Smooth muscle cell of the brain vasculature (primary cell): ENCODE results near the gene RAD51B.

Source experiments
- DNase-seq: peaks from one replicate; pipeline ENCODE4 v3.0.0-alpha.2; 2012; ENCODE audit warnings: low read depth, low spot score

The RAD51B gene

DNA sequence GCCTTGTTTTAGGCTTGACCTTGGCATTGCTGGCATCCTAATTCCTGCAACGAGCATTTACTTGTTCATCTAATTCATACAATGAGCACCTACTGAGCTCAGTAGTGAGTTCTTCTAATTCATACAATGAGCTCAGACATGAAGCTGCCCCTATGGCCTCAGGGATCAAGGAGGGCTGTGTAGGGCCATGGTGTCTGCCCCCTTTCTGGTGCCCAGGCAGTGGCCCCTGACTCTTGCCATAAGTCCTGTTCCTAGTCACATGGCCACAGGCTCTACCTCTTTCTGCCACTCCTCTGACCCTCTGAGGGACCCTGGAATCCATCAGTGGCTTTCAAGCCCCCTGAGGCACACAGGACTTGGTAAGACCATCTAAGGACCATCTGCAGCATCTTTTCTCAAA is 824.5 kb downstream of the RAD51B start:
- no peak for DNase-seq

DNA sequence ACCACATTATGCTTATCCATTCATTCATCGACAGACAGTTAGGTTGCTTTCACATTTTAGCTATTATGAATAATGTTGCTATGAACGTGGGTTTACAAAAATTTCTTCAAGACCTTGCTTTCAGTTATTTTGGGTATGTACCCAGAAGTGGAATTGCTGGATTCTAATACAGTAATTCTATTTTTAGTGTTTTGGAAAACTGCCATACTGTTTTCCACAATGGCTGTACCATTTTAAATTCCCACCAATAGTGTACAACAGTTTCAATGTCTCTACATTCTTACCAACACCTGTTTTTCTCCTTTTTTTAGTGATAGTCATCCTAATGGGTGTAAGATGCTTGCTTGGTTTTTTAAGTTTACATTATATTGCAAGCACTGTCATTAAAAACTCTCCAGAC is 825.8 kb downstream of the RAD51B start:
- DNase-seq: no peak

DNA sequence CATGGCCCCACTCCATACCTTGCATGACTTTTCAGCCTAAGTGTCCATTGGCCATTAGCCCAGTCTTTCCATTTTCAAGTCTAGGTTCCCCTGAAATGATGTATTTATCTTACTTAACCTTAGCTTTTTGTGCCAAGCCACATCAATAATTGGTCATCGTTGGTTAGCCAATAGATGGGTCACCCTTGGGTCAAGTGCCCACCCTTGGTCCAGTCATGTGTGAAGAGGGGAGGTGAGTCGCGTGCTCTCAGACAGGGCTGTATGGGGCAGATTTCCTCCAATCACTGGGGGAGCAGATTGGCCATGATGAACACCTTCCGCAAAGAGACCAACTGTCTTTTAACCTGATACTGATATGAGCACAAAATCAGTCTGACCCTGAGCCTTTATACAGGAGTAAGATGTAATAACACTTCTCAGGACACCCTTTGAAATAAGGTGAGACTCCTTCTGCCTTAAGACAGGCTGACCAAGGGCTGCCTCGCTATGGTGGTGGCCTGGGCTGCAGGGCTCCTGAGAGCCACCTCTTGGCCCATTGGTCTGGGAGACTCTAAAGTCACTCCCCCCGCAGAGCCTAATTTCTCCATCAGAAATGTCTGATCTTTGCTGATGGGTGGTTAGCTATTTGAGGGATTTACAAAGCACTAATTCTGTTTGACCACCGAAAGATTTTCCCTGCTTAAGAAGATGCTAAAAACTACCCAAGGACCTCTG is 830.1 kb downstream of the RAD51B start:
- DNase-seq: no peak

DNA sequence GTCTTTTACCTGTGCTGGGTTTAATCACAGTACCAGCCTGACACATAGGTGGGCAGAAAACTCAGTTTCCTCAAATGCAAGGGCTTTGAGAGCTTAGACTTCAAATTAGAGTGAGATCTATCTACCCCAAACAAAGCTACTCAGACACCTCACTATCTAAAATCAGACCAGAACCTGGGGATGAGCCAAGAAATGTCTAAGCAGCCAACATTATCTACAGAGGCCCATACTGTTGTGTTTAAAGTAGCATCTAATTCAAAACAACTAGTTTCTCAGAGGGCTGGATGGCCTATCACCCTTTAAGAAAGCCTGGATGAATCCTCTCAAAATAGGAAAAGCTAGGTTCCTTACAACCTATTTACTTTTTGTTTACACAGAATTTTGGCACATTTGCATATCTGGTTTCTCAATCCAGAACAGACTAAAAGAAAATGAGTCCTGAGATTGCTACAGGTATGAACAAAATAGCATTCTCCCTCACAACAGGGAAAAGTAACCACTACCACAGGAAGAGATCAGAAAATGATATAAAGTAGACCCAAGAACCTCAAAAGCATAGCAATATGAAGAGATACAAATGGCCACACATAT is 830.9 kb downstream of the RAD51B start:
- no peak for DNase-seq

DNA sequence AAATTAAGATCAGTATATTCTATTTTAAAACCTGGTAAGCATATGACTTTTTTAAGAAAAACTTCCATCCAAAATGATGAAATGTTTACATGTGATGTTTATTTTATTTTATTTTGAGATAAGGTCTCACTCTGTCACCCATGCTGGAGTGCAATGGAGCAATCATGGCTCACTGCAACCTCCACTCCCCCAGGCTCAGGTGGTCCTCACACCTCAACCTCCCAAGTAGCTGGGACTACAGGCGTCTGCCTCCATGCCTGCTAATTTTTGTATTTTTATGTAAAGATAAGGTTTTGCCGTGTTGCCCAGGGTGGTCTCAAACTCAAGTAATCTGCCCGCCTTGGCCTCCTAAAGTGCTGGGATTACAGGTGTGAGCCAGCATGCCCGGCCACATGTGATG is 831.5 kb downstream of the RAD51B start:
- DNase-seq: no peak

DNA sequence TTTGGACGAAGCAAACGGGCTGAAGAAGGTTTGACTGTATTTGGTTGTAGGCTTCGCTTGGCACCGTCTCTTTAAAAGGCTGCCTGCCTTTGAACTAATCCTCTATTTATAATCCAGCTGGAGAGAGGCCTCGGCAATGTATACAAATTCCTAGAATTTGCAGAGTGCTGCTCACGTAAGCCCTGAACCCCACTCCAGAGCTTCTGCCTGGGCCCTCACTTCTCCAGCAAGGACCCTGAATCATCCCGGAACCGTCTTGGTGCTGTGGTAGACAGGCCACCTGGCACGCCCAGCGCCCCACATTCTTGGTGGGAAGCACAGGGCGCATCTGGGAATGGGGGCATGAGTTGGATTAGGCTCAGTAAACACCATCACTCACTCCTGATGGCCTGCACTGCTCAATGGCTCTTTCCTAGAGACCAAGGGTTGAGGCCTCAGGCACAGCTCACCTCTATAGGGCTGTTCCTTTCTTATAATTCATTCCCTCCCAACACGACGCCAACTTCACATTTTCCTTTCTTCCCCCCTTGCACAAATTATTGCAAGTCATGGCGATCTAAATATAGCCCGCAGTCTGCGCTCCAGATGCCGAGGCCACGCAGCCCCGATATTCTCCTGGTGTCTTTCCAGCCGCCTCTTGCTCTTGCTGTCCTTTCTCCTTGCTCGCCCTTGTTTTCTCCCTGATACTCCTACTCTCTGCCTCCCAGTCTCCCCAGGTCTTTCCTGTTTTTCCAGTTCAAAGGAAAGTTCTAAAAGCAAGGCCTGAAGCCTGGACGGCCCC is 832.3 kb downstream of the RAD51B start:
- no peak for DNase-seq

DNA sequence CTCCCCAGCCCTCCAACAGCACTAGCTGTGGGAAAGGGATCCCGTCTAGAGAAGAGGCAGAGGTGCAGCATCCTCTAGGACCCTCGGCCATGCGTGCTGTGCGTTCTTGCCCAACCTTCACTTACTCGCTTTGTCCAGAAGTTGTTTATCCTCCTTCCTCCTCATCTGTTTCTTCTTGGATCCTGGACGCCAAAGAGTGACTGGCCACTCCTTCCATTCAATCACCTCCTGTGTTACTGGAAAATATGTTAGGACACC is 832.8 kb downstream of the RAD51B start:
- no peak for DNase-seq

DNA sequence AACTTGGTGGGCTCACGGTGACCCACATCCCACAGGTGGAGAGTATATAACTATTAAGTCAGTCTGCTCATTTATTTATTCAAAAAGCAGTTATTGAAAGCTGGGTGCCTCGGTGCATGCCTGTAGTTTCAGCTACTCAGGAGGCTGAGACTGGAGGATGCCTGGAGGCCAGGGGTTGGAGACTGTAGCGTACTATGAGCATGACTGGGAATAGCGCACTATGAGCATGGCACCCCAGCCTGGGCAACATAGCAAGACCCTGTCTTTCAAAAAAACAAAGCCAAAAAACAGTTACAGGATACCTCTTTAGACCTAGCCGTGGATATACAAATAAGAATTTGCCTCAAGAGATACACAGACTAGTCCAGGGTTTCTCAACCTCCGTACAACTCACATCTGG is 833.5 kb downstream of the RAD51B start:
- no peak for DNase-seq

DNA sequence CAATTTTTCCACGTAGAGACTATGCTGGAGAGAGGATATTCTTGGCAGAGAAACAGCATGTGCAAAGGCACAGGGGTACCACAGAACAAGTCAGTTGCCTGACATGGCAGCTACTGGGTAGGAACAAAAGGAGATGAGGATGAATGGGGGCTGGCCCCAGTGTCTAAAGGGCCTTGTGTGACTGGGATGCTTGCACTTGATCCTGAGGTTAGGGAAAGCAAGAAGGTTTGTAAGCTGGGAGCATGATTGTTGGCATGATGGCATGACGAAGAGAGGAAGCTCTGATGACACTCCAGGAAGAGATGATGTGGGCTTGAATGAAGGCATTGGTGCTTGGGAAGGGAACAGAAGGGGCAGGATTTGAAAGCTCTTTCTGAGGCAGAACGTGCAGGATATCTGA is 834.2 kb downstream of the RAD51B start:
- no peak for DNase-seq

DNA sequence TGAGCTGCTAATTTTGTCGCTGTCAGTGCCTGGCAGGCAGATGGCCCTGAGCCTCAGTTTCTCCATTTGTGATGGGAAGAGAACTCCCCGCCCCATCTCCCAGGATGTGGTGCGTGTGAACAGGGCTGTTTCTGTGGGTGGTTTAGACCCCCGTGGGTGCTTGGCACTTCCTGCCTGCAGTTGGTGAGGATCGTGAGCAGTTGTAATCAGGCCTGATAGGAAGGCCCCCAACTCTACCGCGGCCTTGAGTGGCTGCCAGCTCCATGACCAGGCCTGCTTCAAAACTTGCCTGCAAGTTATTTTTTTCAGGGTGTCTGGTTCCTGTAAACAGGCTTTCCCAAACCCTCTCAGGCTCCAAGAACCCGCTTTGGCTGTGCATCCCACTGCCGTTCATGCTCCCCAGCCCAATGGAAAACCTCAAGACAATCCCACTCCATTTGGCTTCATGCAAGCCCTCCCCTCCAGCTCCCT is 834.9 kb downstream of the RAD51B start:
- DNase-seq: no peak

DNA sequence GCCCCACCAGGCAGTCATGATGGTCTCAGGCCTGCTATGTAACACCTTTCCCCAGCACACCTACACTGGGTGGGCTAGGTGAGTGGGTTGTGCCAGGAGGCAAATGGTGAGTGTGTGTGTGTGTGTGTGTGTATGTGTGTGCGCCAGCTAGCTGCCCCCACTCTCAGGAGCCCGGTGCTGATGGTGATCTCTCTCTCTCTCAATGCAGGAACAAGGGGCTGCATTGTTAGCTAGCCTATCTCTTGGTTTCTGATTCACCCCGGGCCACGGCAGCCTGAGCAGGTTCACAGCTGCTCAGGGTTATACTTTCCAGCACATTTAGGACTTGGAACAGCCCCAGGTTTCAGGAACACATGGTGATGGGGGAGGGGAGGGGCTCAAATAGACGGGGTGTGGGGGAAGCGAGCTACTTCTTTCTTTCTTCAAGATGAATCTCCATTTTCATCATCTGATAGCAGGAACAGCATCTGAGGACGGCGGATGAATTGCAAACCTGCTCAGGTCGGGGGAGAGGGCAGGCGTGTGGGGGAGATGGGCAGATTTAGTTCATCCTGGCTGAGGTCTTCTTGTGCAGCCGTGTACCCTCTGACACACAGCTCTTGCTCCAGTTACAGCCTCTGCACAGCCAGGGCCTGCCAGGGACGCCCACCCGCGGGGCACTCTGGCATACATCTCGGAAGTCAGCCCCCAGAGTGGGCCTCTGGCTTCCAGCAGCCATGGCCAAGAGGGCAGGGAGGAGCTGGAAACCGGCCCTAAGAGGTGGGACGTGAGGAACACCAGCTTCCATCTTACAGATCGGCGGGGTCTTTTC is 835.6 kb downstream of the RAD51B start:
- DNase-seq: no peak

DNA sequence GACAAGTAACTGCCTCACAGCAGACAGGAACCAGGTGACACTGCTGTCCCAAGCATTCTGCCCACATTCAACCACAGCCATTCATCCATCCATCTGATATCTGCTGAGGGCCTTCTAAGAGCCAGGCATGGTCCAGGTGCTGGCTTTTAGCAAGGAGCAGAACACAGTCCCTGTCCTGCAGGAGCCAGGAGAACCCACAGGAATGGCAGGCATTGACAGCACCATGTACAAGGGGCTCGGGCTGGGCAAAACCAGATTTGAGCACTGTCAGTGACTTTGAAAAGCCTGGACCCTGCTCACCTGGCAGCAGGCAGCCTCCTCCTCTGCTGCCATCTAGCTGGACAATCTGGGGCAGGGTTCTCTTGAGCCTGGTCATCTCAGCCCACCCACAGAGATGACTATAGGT is 836.3 kb downstream of the RAD51B start:
- no peak for DNase-seq

DNA sequence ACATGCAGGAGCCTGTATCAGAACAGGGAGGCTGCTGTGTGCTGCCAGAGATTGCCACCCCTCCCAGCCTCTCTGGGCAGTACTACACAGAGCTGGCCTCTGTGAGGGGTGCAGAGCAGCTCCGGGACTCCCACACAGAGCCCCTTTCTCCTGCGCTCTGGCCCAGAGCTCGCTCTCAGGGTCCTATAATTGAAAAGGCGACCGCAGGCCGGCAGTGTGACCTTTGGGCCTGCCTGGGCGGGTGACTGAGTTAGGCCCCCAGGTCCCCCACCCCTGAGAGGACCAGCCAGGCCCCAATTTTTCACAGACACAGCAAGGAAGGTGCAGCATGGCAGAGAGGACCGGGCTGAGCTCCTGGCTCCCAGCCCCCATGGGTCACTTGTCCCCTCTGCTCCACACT is 836.9 kb downstream of the RAD51B start:
- DNase-seq: no peak

DNA sequence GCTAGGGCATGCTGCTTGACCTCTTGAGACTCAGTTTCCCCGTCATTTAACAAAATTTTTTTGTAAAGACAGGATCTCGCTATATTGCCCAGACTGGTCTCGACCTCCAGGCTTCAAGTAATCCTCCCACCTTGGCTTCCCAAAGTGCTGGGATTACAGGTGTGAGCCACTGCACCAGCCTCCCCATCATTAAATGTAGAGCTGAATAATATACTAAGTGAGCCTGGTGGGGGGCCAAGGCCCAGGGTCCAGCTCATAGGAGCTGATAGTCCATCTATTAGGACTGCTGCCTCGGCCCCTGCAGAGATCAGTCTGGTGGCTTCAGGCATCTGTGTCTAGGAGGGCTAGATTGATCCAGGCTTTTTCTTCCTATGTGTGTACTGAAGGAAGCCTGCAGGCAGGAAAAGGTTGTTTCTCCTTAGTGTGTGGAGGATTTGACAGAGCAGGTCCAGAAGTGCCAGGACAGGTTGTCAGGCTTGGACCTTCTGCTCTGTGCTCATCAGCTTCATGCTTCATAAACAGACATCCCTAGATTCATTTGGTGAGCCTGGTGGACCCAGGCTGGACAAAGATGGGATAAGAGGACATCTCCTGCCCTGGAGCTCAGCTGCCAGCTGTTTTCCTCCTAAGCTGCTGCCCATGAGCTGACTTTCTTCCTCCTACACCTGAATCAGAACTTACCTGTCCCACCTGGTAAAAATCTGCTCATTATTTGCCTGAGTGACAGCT is 837.9 kb downstream of the RAD51B start:
- no peak for DNase-seq

DNA sequence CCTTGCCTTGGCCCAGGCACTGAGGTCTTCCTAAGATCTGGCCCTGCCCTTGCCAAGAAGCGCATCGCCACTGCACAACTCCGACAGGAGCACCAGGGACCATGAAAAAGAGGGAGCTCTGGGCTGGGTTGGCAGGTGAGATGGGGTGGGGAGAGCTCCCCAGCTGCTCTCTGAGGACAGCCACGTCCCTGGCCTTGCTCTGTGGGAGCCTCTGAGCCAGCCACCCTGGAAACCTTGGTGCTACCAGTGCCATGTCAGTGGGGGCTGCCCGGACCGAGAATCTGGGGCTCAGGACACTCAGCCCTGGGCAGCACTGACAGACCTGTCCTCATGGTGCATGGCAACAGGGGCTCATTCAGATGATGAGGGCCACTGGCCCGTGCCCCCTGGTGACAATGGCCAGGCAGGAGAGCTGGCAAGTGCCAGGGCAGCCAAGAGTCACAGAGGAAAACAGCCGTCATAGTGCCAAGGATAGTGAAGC is 838.5 kb downstream of the RAD51B start:
- DNase-seq: no peak

DNA sequence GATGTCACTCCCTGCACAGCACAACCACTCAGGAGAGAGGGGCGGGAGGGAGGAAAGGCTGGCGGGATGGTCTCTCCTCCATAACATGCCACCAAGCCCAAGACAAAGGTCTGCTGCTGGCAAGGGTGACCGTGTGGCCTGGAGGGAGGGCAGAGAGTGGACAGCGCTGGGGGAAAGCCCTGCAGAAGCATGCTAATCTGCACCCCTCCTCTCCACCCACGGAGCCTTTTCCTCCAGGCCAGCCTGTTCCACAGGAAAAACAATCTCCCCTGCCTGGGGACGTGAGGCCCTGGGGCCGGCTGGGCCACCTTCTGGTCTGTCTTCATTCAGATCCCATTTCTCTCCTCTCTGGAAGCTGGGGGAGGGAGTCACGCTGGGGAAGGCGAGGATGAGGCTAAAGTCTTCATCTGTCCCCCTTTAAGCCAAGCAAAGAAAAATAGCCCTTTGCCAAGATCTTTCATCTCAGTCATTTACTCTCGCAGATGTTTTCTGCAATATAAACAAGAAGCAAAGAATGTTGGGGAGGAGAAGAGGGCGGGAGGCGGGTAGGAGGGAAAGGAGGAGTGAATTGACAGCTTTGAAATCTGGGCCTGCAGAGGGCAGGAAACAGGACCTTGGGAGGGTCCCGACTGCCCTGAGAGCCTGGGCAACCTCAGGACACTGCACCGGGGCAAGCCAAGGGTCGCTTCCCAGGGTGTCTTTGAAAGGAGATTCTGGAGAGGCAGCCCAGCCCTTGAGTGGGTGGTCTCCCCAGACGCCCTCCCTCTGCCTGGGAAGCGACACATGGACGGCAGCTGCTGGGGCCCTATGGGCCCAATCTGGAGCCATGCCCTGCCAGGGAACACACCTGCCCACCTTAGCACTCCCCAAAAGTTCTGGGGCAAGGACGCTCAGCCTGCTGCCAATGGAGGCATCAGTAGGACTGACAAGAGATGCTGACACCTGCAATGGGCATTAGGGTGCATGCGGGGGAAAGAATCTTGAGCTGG is 839.7 kb downstream of the RAD51B start:
- no peak for DNase-seq

DNA sequence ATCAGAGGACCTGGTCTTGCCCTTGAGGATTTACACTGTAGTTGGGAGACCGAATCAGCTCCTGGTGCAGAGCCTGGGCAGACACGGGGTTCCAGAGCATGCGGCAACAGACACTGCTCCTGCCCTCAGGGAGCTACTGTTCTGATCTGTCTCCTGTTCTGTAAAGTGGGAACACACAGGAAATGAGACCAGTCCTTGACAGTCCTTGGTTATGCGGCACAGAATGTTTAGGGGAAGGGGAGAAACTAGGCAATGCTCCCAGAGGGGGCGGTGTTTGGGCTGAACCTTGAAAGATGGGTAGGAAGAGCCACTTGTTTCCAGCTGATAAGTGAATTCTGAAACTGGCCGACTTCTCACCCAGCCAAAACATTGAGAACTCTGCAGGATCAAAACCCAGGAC is 840.9 kb downstream of the RAD51B start:
- no peak for DNase-seq

DNA sequence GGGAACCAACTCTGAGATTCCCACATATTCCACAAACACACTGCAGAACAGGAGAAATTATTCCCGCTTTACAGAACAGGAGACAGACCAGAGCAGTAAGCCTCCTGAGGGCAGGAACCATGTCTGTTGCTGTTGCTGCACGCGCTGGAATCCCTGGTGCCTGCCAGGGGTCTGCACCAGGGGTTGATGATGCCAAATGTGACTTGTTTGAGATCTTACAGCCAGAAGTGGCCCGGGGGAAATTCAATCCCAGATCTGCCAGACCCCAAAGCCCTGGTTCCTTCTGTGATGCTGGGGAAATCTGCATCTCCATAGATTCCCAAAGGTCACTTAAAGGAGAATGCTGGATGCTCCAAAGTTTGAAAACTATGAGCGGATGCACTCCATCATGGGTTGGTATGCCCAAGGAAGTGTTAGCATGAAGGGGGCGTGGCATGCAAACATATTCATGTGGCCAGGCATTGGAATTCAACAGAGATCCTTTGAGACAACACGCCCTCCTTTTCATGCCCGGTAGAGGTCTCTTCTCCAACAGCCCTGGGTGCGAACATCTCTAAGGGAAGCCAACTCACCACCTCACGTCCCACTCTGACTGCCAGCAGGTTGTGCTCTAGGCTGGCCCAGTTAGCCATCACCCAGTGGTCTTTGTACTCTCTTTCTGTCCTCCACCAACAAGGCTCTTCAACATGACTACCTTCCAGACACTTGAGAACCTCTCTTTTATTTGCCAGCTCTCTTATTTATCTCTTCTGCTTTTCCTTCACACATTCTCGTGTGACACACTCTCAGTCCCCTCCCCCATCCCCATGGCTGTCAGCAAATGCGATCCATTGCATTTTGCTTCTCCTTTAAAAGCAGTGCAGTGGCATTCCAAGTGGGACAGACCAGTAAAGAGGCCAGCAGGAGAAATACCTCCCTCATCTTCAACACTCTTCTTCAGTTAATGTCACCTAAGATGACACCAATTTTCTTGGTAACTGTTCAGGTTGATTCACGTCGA is 841.9 kb downstream of the RAD51B start:
- no peak for DNase-seq

DNA sequence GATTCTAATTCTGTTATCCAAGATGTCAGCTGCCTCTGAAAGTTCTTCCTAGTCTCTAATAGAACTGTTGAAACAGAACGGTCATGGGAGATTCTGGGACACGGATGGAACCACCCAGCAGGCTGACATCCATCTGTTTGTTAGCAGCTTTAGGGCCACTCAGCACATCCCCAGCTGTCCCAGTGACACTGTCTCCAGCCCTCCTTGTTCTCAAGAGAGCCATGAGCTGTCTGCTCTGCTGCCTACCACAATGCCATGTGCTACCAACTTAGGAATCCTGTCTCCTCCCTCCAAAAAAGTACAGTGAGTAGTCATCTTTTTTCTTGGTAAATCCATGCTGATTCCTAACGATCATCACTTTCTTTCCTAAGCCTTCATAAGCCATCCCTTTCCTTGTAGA is 842.8 kb downstream of the RAD51B start:
- no peak for DNase-seq
